KBM-7 (cell line): Measurements from ENCODE around the gene ZDHHC14.
"Not testable (repeated sequence)": the region's sequence is repeated elsewhere in the genome, so short reads cannot be mapped to it uniquely, and the experiment has no call there.

Experiments
- DNase-seq: peaks from one replicate; pipeline ENCODE4 v3.0.0-alpha.2; 2015
- in situ Hi-C: fragments of 300-500 bp; cut with MboI; formaldehyde crosslinking; loops from 2 replicates; pipeline ENCODE4 v1.14.3; 2020; ENCODE audit warnings: low sequenced_read_pairs, low pct_unique_long_range_greater_than_20kb, mixed read lengths

ZDHHC14 gene

DNA sequence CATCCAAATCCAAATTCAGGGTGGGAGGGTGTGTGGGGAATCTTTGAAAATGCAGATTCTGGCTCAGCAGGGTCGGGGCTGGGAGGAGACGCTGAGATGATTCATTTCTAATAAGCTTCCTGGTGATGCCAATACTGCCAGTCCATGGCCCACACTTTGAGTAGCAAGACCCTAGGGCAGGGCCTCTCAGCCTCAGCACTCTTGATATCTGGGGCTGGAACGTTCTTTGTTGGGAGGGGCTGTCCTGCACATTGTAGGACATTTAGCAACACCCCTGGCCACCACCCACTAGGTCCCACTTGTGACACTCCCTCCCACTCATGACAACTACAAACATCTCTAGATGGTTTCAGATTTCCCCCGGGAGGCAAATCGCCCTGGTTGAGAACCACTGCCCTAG is 191.0 kb downstream of the ZDHHC14 start:
- no peak for DNase-seq
- in situ Hi-C loops = no loop called here

DNA sequence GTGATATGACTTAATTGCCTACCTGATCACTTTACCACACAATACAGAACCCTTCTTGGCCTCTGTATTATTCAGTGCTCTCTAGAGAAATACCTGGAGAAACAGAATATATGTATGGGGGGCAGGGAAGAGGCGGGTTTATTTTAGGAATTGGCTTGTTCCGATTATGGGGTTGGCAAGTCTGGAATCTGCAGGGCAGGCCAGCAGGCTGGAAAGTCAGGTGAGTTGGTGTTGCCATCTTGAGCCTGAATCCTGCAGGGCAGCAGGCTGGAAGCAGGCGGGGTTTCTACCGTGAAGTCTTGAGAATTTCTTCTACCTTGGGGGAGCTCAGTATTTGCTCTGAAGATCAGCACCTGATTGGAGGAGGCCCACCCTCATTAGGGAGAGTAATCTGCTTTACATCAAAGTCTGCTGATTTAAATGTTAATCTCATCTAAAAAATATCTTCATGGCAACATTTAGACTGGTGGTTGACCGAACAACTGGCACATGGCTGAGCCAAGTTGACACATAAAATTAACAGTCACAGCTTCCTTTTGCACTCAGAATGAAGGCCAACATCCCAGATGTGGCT is 193.9 kb downstream of the ZDHHC14 start:
- in situ Hi-C loops = no loop called here
- DNase-seq = no peak

DNA sequence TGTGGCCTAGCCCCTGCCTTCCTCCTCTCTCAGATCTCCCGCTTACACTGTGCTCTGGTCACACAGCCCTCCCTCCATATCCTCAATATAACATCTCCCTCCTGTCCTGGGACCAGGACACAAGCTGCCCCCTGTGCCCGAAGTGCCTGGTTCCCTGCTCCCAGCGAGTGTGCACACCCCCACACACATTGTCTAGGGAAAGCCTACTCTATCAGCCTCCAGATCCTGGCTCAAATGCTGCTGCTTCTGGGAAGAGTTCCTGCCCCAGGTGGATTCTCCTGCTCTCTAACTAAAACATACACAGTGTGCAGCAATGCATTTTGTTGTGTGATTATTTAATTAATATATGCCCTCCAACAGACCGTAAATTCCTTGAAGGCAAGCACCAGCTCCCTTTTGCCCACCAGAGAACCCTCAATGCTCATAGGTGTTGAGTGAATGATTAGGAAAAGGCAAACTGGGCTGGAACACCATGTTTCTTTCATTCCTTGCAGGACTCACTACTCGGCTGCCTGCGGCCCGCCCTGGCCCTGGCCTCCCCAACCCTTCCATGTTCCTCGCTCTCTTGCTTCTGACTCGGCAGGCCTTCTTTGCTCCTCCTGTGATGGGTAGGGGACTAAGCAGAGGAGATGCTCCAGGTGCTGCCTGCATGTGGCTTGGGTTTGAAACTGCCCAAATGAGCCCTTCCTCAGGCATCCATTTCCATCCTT is 194.6 kb downstream of the ZDHHC14 start:
- in situ Hi-C loops = no loop called here
- no peak for DNase-seq

DNA sequence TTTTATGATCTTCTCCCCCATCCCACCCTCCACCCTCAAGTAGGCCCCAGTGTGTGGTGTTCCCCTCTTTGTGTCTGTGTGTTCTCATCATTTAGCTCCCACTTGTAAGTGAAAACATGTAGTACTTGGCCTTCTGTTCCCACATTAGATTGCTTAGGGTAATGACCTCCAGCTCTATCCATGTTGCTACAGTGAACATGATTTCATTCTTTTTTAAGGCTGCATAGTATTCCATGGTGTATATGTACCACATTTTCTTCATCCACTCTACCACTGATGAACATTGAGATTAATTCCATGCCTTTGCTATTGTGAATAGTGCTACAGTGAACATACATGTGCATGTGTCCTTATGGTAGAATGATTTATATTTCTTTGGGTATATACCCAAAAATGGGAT is 196.0 kb downstream of the ZDHHC14 start:
- in situ Hi-C loops, DNase-seq: not testable (repeated sequence)

DNA sequence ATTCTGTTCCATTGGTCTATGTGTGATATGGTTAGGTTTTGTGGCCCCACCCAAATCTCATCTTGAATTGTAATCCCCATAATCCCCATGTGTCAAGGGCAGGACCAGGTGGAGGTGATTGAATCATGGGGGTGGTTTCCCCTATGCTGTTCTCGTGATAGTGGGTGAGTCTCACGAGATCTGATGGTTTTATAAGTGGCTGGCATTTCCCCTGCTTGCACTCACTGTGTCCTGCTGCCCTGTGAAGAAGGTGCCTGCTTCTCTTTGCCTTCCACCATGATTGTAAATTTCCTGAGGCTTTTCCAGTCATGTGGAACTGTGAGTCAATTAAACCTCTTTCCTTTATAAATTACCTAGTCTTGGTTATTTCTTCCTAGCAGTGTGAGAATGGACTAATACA is 197.5 kb downstream of the ZDHHC14 start:
- DNase-seq, in situ Hi-C loops: not testable (repeated sequence)

DNA sequence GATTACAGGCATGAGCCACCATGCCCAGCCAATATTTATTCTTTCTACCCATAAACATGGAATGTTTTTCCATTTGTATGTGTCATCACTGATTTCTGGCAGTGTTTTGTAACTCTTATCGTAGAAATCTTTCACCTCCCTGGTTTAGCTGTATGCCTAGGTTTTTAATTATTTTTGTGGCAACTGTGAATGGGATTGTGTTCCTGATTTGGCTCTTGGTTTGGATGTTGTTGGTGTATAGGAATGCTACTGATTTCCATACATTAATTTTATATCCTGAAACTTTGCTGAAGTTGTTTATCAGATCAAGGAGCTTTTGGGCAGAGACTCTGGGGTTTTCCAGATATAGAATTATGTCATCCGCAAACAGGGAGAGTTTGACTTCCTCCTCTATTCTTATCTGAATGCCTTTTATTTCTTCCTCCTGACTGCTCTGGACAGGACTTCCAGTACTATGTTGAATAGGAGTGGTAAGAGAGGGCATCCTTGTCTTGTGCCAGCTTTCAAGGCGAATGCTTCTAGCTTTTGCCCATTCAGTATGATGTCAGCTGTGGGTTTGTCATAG is 198.6 kb downstream of the ZDHHC14 start:
- in situ Hi-C loops = no loop called here
- no peak for DNase-seq

DNA sequence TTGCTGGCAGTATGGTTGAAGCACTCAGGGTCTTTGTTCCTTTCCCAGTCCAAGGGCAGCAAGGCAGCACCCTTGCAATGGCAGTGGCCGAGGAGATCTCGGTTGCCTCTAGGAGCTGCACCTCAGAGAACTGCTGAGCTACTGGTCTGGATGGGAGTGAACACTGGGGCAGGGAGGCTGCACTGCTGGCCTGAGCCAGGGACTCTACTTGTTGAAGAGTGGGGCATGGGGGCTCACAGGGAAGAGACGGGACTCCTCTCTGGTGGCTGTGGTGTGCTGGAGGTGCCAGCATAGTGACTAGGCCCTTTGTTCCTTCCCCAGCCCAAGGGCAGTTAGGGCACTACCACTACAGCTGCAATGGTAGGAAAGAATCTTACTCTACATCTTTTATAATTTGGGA is 203.0 kb downstream of the ZDHHC14 start:
- DNase-seq = no peak
- in situ Hi-C loops = no loop called here

DNA sequence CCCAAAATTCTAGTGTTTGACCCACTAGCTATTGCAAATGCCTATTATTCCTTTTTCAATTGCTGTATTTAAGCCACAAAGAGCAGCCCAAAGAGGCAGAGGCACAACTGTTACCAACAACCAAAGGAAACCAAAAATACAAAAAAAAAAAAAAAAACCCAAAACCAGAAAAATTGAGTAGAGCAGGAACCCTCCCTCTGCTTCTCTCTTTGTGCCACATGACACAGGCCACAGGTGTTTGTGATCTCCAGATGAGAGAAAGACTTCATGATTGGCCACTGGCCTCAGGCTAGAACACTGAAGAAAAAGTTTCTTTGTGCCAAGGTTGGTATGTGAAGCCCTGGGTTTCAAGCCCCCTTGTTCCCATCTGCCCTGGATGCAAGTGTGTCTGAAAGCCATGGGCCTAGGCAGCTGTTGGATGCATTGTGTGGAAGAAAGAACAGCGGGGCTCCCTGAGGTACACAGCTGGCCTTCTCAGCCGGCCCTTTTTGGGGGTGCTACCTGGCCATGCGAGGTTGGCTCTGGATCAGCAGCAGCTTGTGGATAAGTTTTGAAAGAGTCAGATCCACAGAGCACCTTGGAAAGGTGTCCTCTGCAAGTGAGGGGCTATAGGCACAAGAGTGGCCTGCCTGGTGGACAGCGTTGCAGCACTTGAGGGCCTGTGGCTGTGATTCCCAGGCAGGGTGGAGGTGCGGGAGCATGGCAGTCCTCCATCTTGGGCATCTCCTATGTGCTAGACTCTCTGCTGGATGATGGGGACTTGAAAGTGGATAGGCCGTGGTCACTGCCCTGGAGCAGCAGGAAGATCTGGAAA is 204.5 kb downstream of the ZDHHC14 start:
- no peak for DNase-seq
- in situ Hi-C loops = no loop called here

DNA sequence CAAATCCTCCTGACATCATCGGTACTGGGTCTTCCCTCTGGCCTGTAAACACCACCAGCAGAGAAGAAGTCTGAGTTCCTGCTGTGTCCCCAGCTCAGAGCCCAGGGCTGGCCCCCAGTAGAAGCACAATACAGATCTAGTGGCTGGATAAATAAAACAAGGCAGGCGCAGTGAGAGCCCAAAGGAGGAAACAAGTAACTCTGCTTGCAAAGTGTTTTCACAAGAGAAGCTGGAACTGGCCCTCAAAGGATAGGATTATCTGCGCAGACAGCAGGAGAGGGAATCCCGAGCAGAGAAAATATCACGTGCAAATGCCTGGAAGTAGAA is 205.1 kb downstream of the ZDHHC14 start:
- in situ Hi-C loops = no loop called here
- no peak for DNase-seq

DNA sequence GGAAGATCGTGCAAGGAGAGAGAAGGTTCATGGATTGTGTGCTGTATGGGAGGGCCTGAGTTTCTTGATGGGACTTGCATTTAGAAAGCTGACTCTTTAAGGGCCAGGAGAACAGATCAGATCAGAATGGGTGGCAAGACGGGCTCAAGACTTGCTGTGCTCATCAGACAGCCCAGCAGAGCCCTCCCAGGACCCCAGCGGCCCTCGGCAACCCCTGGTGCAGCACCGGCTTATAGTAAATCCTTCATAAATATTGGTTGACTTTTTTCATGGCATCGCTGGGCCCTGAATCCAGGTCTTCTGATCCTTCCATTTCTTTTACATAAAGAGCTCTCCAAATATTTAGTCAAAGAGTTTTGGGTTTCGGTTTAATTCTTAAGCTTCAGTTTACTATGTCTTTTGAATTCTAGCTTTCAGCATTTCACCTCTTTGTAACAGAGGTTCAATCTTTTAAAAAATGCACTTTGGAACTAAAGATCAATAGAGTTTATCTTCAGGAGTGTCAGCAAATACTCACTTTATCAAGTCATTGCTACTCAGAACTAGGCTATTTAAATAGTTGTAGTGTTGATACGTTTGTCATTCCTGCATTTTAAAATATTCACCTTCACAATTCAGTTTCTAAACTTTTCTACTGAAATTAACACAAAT is 205.6 kb downstream of the ZDHHC14 start:
- in situ Hi-C loops = no loop called here

DNA sequence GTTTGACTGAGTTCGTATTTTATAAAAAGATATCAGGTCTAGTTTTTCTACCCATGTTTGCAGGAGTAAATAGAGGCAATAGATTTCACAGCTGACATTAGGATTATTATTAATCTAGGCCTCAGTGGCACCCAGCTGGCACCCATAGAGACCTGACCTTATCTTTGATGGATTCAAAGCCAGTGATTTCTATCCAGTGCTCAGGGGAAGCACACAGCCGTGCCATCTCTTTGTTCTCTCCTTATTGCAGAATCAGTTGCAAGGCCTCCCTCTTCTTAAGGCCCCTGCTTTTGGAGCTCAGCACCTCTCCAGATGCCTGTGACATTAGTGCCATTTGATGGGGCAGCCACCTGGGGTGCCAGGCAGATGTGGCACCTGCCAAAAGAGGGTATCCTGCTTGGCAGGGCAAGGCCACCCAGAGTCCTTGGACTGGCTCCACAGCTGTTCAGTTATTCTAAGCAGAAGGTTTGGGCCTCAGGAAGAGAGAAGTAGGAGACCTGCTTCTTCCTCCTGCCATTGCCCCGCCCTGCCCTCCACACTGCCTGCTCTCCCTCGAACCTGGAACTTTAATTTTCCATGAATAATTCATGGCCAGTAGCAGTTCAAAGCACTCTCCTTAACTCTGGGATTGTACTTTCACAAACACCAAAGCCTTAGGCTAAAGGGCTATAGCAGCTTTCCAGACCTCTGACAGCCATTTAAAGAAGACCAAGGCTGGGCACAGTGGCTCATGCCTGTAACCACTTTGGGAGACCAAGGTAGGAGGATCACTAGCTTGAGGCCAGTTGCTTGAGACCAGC is 206.3 kb downstream of the ZDHHC14 start:
- DNase-seq = no peak
- in situ Hi-C loops = no loop called here

More for the DNA sequence above, 205.6 kb downstream of the ZDHHC14 start:
- DNase-seq = no peak

DNA sequence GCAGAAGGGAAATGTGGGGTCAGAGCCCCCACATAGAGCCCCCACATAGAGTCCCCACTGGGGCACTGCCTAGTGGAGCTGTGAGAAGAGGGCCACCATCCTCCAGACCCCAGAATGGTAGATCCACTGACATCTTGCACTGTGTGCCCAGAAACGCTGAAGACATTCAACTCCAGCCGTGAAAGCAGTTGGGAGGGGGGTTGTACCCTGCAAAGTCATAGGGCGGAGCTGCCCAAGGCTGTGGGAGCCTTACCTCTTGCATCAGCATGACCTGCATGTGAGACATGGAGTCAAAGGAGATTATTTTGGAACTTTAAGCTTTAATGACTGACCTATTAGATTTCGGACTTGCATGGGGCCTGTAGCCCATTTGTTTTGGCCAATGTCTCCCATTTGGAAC is 209.7 kb downstream of the ZDHHC14 start:
- in situ Hi-C loops = not testable (repeated sequence)

DNA sequence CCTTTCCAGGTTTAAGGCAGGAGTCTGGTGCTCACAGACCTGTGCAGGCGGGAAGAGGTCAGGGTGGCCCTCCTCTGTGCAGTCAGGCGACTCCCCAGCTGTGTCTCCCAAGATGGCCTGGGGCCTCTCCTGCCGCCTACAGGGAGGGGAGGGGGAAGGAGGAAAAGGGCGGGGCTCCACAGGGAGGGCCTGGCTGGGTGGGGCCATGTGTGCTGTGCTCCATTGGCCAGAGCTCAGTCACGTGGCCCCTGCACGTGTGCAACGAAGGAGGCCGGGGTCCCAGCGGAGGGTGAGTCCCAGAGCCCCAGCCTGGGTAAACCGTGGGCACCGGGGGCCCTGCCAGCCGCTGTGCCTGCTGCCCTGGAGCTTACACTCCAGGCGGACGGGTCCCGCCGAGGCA is 211.6 kb downstream of the ZDHHC14 start:
- in situ Hi-C loops = no loop called here
- DNase-seq = no peak

More for the DNA sequence above, 209.7 kb downstream of the ZDHHC14 start:
- not testable (repeated sequence) for DNase-seq

DNA sequence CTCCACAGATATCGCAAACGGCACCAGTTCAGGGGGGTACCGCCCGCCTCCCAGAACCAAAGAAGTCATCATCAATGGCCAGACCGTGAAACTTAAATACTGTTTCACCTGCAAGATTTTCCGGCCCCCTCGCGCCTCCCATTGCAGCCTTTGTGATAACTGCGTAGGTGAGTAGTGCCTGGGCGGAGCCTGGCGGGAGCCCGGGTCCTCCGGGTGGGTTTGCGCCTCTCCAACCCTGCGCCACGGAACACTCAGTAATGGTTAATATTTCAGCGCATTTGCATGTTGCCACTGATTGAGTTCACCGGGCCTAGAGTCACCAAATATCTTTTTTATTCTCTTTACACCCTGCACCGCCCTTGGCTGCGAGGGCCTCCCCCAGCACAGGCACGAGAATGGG is 212.0 kb downstream of the ZDHHC14 start:
- no peak for DNase-seq
- in situ Hi-C loops = no loop called here

DNA sequence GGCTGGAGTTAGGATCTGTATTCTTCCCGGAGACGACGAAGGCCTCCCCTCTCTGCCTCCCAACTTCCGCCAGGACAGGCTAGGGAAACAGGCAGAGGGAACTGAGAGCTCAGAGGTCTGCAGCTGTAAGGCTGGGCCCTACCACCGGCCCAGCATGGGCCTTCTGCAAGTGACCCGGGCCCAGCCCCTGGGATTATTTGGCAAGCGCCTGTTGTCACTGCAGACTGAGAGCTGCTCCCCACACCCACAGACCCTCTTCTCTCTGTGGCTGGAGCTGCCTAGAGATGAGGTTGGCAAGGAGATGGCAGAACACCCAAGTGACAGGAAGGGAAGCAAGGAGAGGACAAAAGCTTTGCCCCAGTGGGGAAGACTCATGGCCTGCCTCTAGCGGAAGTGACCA is 212.6 kb downstream of the ZDHHC14 start:
- no peak for DNase-seq
- in situ Hi-C loops = no loop called here

DNA sequence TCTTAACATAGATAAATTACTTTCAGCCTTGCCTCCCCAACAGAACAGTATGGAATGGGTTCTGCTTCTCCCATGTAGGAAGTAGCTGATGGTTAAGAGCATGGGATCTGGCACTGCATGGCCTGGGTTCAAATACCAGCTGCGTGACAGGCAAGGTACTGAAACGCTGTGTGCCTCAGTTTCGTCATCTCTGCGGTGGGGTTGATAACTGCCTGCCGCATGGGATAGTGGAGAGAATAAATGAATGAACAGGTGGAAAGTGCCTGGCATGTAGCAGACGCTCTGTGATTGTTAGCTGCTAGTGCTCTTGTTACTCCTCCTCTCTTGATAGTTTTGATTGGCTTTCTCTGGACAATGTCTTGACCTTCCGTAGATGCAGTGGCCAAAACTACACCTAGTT is 213.3 kb downstream of the ZDHHC14 start:
- in situ Hi-C loops = no loop called here
- no peak for DNase-seq

DNA sequence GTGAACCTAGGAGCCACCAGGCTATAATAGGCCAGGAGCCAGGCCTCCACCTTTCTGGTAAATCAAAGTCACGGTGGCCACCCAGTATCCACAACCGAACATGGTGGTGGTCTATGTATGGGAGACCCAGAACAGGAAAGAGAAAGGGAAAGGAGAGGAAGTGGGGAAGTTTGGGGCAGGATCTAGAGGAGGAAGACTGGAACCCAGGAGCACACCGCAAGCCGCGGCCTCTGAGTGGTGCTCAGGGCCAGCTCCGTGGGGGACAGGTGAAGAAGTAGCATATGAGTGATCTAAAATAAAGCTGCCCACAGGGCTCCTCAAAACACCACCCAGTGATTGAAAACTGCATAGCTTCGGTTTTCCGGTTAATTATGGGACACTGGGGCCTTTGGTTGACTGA is 214.8 kb downstream of the ZDHHC14 start:
- no peak for DNase-seq
- in situ Hi-C loops = no loop called here

DNA sequence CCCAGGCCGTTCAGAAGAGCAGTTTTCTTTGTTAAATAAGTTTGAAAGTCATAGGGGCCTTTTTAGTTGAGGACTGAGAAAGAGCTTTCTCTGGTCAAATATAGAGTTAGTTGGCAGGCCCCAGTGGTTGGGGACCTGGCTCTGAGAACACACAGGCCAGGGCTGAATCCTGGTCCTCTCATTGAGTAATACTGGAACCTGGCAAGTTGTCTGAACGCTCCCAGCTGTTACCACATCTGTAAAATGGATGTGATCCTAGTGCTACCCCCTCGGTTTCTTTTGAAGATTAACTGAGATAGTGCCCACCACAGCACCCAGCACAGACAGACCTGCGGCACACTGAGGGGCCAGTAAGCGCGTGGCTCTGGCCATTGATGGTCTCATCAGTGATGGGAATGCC is 215.5 kb downstream of the ZDHHC14 start:
- in situ Hi-C loops = no loop called here
- DNase-seq = no peak

DNA sequence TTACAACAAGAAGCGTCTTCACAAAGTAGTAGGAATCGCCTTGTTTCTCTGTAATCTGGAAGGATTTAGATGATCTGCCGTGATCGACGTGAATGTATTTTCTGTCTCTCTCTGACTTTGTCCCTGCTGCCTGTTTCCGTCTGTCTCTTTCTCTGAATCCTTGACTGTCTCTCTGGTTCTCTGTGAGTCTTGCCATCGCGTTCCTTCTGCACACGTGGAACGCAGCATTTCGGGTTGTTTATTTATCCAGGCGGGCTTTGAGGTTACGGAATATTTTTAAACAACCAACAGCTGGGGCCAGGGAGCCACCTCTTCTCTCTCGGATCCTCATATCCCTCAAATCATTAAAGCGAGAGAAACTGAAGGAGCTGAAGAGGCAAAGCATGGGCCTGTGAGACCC is 215.9 kb downstream of the ZDHHC14 start:
- DNase-seq = no peak
- in situ Hi-C loops = no loop called here
